Body of pancreas (tissue), 4 donors: Measurements from ENCODE around the gene ITPRIPL2. TPM values are rescaled to one million over a fixed set of nuclear protein-coding genes. Genes with fewer than 3 reads are reported as not detected.
A peak's percentile ranks its signal among the peaks of the same experiment; 100 is the strongest.

Experiments used
- ATAC-seq: fragments of 150-250 bp; one replicate; pipeline ENCODE4 v1.9.1; 2016
- DNase-seq, 4 donors: peaks; one replicate each; pipeline ENCODE4 v3.0.0-alpha.2; 2019
- H3K27ac ChIP-seq, 4 donors: fragments of 200-600 bp; sonication (generic); 1 replicate in 3 of 4; 2 replicates in 1 of 4; pipeline versions ENCODE4 v1.5.1 to v1.6.1; 2016 to 2019; ENCODE audit warnings: mild to moderate bottlenecking in 1 of 4, mixed read lengths in 1 of 4, moderate library complexity in 1 of 4
- H3K27me3 ChIP-seq, 2 donors: fragments of 200-600 bp; sonication (generic); one replicate each; pipeline ENCODE4 v1.6.0; 2016; ENCODE audit warnings: mild to moderate bottlenecking in 1 of 2
- H3K36me3 ChIP-seq, 2 donors: fragments of 200-600 bp; sonication (generic); replicated peaks in 1 of 2; 2 replicates each; pipeline ENCODE4 v1.5.1; 2016; ENCODE audit warnings: low read depth in 2 of 2; ENCODE audit not compliant: insufficient read depth in 1 of 2
- H3K4me1 ChIP-seq: fragments of 200-600 bp; sonication (generic); one replicate; pipeline ENCODE4 v1.6.0; 2016
- H3K4me3 ChIP-seq, 2 donors: fragments of 200-600 bp; sonication (generic); 1 replicate in 1 of 2; 2 replicates in 1 of 2; pipeline ENCODE4 v1.5.1; 2016 to 2019
- H3K9me3 ChIP-seq, 3 donors: fragments of 200-600 bp; sonication (generic); 1 replicate in 2 of 3; 2 replicates in 1 of 3; pipeline ENCODE4 v1.5.1; 2016
- CTCF ChIP-seq, 7 experiments: fragments of 450-650 bp in 4 of 7; fragments of 200-600 bp in 3 of 7; sonication (generic) in 3 of 7; IDR thresholded peaks; one replicate each; pipeline ENCODE4 v1.5.1; 2016 to 2019; ENCODE audit warnings: antibody characterized with exemption in 7 of 7
- POLR2A ChIP-seq, 3 donors: fragments of 450-650 bp; IDR thresholded peaks; one replicate each; pipeline ENCODE4 v1.6.1; 2016; ENCODE audit warnings: antibody characterized with exemption in 3 of 3, mild to moderate bottlenecking in 2 of 3
- WGBS, 2 donors: methylation state at CpG; one replicate each; pipeline ENCODE4 v1.1.5; 2017; 5-methylcytosine and 5-hydroxymethylcytosine counted together
- intact Hi-C: fragments of 100-400 bp; cut with DNase I; formaldehyde crosslinking; loops from one replicate; pipeline ENCODE4 v1.15.1; 2023
- total RNA-seq, 2 donors: library from RNA; depleted of rRNA; stranded (reverse); fragments of >200 nt; gene quantifications; one replicate each; pipeline ENCODE4 v1.1.0, GENCODE V29; 2016

The ITPRIPL2 gene
- total RNA-seq, 2 donors from 2014 or later, result 22.7 to 35.5 TPM

DNA sequence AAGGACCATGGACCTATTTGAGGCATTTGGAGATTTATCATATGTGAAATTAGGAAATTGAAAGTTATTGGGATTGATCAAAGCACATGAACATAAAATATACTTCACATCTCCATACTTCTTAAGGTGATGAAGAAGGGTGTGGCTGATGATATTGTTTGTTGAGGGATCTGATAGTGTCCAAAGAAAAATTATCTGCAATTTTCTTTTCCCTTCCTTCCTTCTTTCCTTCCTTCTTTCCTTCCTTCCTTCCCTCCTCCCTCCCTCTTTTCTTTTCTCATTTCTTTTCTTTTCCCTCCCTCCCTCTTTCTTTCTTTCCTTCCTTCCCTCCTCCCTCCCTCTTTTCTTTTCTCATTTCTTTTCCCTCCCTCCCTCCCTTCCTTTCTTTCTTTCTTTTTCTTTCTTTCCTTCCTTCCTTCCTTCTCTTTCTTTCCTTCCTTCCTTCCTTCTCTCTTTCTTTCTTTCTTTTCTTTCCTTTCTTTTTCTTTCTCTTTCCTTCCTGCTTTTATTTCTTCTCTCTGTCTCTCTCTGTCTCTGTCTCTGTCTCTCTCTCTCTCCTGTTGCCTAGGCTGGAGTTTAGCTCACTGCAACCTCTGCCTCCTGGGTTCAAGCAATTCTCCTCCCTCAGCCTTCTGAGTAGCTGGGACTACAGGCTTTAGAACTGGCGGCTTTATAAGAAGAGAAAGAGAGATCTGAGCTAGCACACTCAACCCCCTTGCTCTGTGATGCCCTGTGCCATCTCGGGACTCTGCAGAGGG is 20.9 kb upstream of the ITPRIPL2 start:
- WGBS, 2 donors, result 78 to 88% methylated on average over 2 of the region's 2 CpGs
- Histone ChIP-seq H3K9me3 (no peaks in the 10 kb centered on the region), H3K27ac (no peak overlapping the region), H3K36me3 (no peaks in the 10 kb centered on the region), H3K4me3 (no peak overlapping the region), H3K27me3 (no peaks in the 10 kb centered on the region), H3K4me1 (no peaks in the 10 kb centered on the region)
- DNase-seq (no peak), ATAC-seq (no peak)
- intact Hi-C loops, result no loop called here
- no peak for TF ChIP-seq POLR2A (IDR thresholded peaks at IDR 0.05)
- TF ChIP-seq CTCF (IDR thresholded peaks at IDR 0.05), result no peak

DNA sequence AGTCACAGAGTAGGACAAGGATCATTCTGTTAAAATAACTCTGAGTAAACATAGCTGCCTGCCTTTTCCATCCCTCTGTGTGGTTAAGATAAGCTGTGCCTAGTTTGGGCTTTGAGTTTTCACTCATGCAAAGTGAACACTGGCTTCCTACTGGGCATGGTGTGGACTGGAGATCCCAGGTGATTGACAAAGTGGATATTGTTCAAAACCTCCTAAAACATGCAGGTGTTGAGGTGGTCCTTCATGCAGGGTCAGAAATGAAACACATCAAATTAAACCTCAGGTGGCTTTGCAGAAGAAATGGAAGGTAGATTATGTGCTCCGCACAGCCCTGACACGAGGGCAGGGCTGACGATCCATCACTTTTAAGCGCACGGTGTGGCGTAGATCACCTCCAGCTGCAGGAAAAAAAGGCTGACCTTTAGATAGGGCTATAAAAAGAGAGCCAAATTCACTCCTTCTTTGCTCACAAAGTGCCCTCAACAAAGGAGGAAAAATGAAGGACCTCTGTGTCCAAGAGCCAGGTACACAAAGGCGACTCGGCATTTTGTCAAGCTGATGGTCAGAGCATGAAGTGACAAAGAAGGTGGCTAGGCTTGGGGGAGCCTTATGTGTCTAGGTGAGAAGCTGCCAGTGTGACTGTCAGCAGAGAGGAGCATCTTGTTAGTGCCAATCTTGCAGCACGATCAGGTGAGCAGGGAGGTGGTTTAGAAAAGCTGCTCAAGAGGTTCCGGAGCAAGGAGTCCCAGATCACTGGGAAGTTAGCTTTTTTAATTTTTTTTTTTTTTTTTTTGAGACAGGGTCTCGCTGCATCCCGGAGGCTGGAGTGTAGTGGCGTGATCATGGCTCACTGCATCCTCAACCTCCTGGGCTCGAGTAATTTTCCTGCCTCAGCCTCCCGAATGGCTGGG is 19.9 kb upstream of the ITPRIPL2 start:
- WGBS, 2 donors, result 67 to 70% methylated on average over 15 of the region's 15 CpGs
- Histone ChIP-seq H3K36me3 (no peaks in the 10 kb centered on the region), H3K4me3 (no peak overlapping the region), H3K27ac (no peak overlapping the region), H3K9me3 (no peaks in the 10 kb centered on the region), H3K4me1 (no peaks in the 10 kb centered on the region), H3K27me3 (no peaks in the 10 kb centered on the region)
- DNase-seq (no peak), ATAC-seq (no peak)
- TF ChIP-seq CTCF (IDR thresholded peaks at IDR 0.05), result no peak
- no peak for TF ChIP-seq POLR2A (IDR thresholded peaks at IDR 0.05)
- intact Hi-C loops, result no loop called here

DNA sequence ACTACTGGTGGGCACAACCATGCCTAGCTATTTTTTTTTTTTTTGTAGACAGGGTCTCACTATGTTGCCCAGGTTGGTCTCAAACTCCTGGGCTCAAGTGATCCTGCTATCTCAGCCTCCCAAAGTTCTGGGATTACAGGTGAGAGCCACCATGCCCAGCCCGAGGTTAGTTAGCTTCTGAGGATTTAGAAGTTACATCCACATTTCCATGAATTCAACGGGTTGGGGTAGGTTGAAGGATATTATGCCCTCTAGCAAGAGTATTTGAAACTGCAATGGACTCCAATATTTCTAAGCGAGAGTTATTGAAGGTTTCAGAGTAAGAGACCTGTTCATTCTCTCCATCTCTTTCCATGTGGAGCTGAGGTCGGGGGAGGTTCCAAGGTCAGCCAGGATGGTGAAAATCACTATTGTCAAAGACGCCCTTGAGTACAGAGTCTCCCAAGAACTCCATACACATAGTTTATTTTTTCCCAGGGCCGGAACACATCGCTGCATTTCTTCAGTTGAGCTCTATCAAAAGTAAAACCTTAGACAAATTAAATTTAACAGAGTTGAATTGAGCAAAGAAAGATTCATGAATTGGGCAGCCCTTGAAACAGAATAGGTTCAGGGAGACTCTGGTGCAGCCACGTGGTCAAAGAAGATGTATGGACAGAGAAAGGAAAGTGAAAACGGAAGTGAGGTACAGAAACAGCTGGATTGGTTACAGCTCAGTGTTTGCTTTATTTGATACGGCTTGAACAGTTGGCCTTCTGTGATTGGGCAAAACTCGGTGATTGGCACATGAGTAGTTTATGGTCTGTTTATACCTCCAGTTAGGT is 19.0 kb upstream of the ITPRIPL2 start:
- Histone ChIP-seq H3K4me3 (no peak overlapping the region), H3K27me3 (no peaks in the 10 kb centered on the region), H3K9me3 (no peaks in the 10 kb centered on the region), H3K4me1 (no peaks in the 10 kb centered on the region), H3K27ac (no peak overlapping the region), H3K36me3 (no peaks in the 10 kb centered on the region)
- ATAC-seq, result peak; percentile 85
- DNase-seq, result peak; percentile 44 to 75 (median 54)
- intact Hi-C loops, result no loop called here
- 62 to 65% methylated on average over 11 of the region's 11 CpGs for WGBS, 2 donors
- TF ChIP-seq POLR2A (IDR thresholded peaks at IDR 0.05), result no peak
- no peak for TF ChIP-seq CTCF (IDR thresholded peaks at IDR 0.05)

DNA sequence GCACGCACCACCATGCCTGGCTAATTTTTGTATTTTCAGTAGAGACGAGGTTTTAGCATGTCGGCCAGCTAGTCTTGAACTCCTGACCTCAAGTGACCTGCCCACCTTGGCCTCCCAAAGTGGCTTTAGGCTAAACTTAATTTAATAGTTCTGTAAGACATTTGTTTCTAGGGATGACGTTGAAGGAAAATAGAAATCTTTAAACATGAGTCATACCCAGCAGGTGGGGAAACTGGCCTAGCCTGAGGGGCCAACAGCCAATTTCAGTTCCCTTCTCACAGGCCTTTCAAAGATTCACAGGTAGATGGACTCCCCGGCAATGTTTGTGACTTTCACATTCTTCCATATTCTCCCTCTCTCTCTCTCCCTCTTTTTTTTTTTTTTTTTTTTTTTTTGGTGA is 18.1 kb upstream of the ITPRIPL2 start:
- DNase-seq, result no peak
- no peak for ATAC-seq
- H3K27me3 ChIP-seq, result no peaks in the 10 kb centered on the region
- H3K4me3 ChIP-seq, result no peak overlapping the region
- no peak overlapping the region for H3K27ac ChIP-seq
- WGBS, 2 donors, result 76 to 88% methylated on average over 5 of the region's 5 CpGs
- no peaks in the 10 kb centered on the region for H3K36me3 ChIP-seq
- TF ChIP-seq POLR2A (IDR thresholded peaks at IDR 0.05), result no peak
- no peak for TF ChIP-seq CTCF (IDR thresholded peaks at IDR 0.05)
- H3K9me3 ChIP-seq, result no peaks in the 10 kb centered on the region
- no peaks in the 10 kb centered on the region for H3K4me1 ChIP-seq
- intact Hi-C loops, result no loop called here
